PC-3 (cell line): Measurements from ENCODE around the gene OLFM4. TPM values are rescaled to one million over a fixed set of nuclear protein-coding genes. Genes with fewer than 3 reads are reported as not detected.

Source experiments
- ATAC-seq: fragments of 200-7000 bp; cut with Tn5 transposase; 2 replicates; pipeline ENCODE4 v1.9.1; 2020; ENCODE audit warnings: mild to moderate bottlenecking, moderate library complexity
- BruUV-seq: library from RNA; stranded (reverse); fragments of 400-500 nt; replicated peaks from 2 replicates; lab custom pipeline; 2021; lab: Mats Ljungman, UMichigan
- CTCF ChIA-PET: fragments of 300-600 bp; sonication (Branson Sonifier 250); formaldehyde crosslinking; loops from one replicate; lab custom pipeline; 2022; ENCODE audit warnings: antibody characterized with exemption; lab: Charles Lee
- POLR2A ChIA-PET: fragments of 300-600 bp; sonication (Branson Sonifier 250); formaldehyde crosslinking; loops from one replicate; lab custom pipeline; 2022; ENCODE audit warnings: antibody characterized with exemption; ENCODE audit not compliant: unreplicated experiment; lab: Charles Lee
- DNase-seq: peaks from one replicate; pipeline ENCODE4 v3.0.0-alpha.2; 2015
- H2AFZ ChIP-seq: fragments of 300-600 bp; sonication (generic); 2 replicates; pipeline ENCODE4 v1.6.0; 2016; ENCODE audit warnings: antibody characterized with exemption, low read length
- H3F3A ChIP-seq: fragments of 300-600 bp; sonication (generic); one replicate; pipeline ENCODE4 v1.6.0; 2017; ENCODE audit warnings: antibody characterized with exemption, low read length, control low read depth, mild to moderate bottlenecking; ENCODE audit not compliant: unreplicated experiment
- H3K27ac ChIP-seq: fragments of 300-600 bp; sonication (generic); 2 replicates; pipeline ENCODE4 v1.5.1; 2016; ENCODE audit warnings: mild to moderate bottlenecking, low read length
- H3K27me3 ChIP-seq: fragments of 300-600 bp; sonication (generic); 2 replicates; pipeline ENCODE4 v1.6.1; 2016; ENCODE audit warnings: low read length, mixed read lengths
- H3K36me3 ChIP-seq: fragments of 300-600 bp; sonication (generic); 2 replicates; pipeline ENCODE4 v1.6.1; 2016; ENCODE audit warnings: low read depth, mixed run types, low read length, mixed read lengths
- H3K4me1 ChIP-seq: fragments of 300-600 bp; sonication (generic); 2 replicates; pipeline ENCODE4 v1.5.1; 2016; ENCODE audit warnings: low read length; ENCODE audit not compliant: insufficient read depth
- H3K4me2 ChIP-seq: fragments of 300-600 bp; sonication (generic); 2 replicates; pipeline ENCODE4 v1.6.0; 2016; ENCODE audit warnings: low read length
- H3K4me3 ChIP-seq: fragments of 300-600 bp; sonication (generic); 2 replicates; pipeline ENCODE4 v1.5.1; 2016; ENCODE audit warnings: mild to moderate bottlenecking, low read length, mixed read lengths
- H3K79me2 ChIP-seq: fragments of 300-600 bp; sonication (generic); 2 replicates; pipeline ENCODE4 v1.6.1; 2017; ENCODE audit warnings: low read length, mixed read lengths
- H3K9ac ChIP-seq: fragments of 300-600 bp; sonication (generic); 2 replicates; pipeline ENCODE4 v1.6.0; 2016; ENCODE audit warnings: mild to moderate bottlenecking, low read length
- H3K9me2 ChIP-seq: fragments of 300-600 bp; sonication (generic); replicated peaks from 2 replicates; pipeline ENCODE4 v1.6.1; 2016; ENCODE audit warnings: mixed run types, low read length, mixed read lengths
- H3K9me3 ChIP-seq: fragments of 300-600 bp; sonication (generic); 2 replicates; pipeline ENCODE4 v1.6.1; 2016; ENCODE audit warnings: low read length, mixed read lengths
- H4K20me1 ChIP-seq: fragments of 300-600 bp; sonication (generic); 2 replicates; pipeline ENCODE4 v1.6.1; 2016; ENCODE audit warnings: low read length, mixed read lengths
- CTCF ChIP-seq: fragments of 300-600 bp; sonication (generic); conservative IDR thresholded peaks from 2 replicates; pipeline ENCODE4 v1.5.1; 2017; ENCODE audit warnings: antibody characterized with exemption, low read depth, mild to moderate bottlenecking, low read length
- EZH2 ChIP-seq: fragments of 300-600 bp; sonication (generic); IDR thresholded peaks from one replicate; pipeline ENCODE4 v1.6.1; 2017; ENCODE audit warnings: antibody characterized with exemption, mild to moderate bottlenecking, low read length; ENCODE audit not compliant: unreplicated experiment
- EZH2phosphoT487 ChIP-seq: fragments of 300-600 bp; sonication (generic); IDR thresholded peaks from 2 replicates; pipeline ENCODE4 v1.6.1; 2018; ENCODE audit warnings: mild to moderate bottlenecking, antibody characterized with exemption, low read length, borderline replicate concordance
- intact Hi-C: fragments of 100-400 bp; cut with micrococcal nuclease; formaldehyde crosslinking; loops from 2 replicates; pipeline ENCODE4 v1.9.0; 2023
- total RNA-seq: library from RNA; depleted of rRNA; stranded (reverse); fragments of >200 nt; gene quantifications from 2 replicates; pipeline ENCODE4 v1.2.3, GENCODE V29; 2014

OLFM4 gene
- total RNA-seq, 1 experiment from 2014 or later: not detected

DNA sequence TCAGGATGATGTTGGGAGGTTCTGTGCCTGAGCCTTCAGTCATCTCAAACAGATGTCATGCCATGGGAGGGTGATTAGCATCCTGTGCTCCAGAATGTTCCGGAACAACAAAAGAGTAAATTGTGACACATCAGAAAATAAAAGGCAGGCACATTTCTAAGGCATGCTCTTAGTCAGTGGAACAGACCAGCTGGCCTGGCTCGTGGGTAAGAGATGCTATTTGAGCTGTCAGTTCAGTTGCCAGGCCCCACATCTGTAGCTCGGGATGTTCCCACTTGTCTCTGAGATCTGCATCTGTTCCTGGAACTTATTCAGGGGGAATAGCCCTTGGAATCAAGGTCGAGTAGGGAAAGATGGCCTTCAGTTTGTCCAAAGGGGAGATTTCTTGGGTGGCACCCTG lies 26.0 kb downstream of the OLFM4 start:
- Histone ChIP-seq H3K4me1 (no peaks in the 10 kb centered on the region), H4K20me1 (no peaks in the 10 kb centered on the region), H3F3A (no peaks in the 10 kb centered on the region), H3K9ac (no peak overlapping the region), H2AFZ (no peak overlapping the region), H3K27ac (no peak overlapping the region), H3K27me3 (no peaks in the 10 kb centered on the region), H3K79me2 (no peaks in the 10 kb centered on the region), H3K36me3 (no peaks in the 10 kb centered on the region), H3K9me2 (no peaks in the 10 kb centered on the region), H3K9me3 (no peaks in the 10 kb centered on the region), H3K4me2 (no peak overlapping the region), H3K4me3 (no peak overlapping the region)
- CTCF ChIA-PET: no interaction called here
- no TSS peak for BruUV-seq
- ATAC-seq: no peak
- DNase-seq: no peak
- TF ChIP-seq EZH2phosphoT487 (no peak), CTCF (no peak), EZH2 (no peak)
- POLR2A ChIA-PET: no interaction called here
- intact Hi-C loops: no loop called here

DNA sequence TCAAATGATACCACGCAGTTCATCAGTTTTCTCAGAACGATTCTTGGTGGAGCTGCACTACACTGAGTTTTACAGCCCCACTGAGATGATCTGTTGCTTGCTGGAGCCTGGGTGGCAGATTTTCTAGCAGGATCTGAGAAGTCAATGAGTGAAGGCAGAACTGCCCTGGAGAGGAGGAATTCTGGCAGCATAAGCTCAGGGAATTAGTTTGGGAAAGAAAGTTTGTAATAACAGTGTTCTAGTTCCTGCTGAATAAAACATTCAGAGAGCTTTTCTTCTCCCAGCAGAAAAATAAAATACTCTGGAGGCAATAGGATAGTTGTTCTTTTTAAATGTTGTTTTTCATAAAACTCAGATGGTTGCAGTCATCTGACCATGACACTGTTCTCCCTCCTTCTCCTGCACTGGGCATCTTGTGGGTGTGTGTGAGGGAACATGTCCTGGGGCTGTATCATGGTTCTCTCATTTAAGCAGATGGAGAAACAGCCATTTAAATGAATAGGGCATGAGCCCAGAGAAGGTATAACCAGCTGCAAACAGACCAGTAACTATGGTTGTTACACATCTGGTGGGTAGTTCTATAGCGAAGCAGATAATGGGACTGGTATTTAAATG lies 29.6 kb downstream of the OLFM4 start:
- POLR2A ChIA-PET: no interaction called here
- H3K36me3 ChIP-seq: no peaks in the 10 kb centered on the region
- CTCF ChIA-PET: no interaction called here

More for the DNA sequence above, 29.6 kb downstream of the OLFM4 start:
- BruUV-seq: no TSS peak
- H4K20me1 ChIP-seq: no peaks in the 10 kb centered on the region
- H3K9me2 ChIP-seq: no peaks in the 10 kb centered on the region
- DNase-seq (no peak), ATAC-seq (no peak)
- H3K27me3 ChIP-seq: no peaks in the 10 kb centered on the region
- no peak overlapping the region for H3K27ac ChIP-seq
- H3F3A ChIP-seq: no peaks in the 10 kb centered on the region
- intact Hi-C loops: no loop called here
- no peaks in the 10 kb centered on the region for H3K4me1 ChIP-seq
- no peak overlapping the region for H3K4me2 ChIP-seq
- no peaks in the 10 kb centered on the region for H3K9me3 ChIP-seq
- no peak overlapping the region for H3K4me3 ChIP-seq
- H3K79me2 ChIP-seq: no peaks in the 10 kb centered on the region
- no peak overlapping the region for H3K9ac ChIP-seq
- TF ChIP-seq CTCF: no peak
- H2AFZ ChIP-seq: no peak overlapping the region
